Measurements from ENCODE around the gene DNAJB5.
"Not testable (repeated sequence)": the region's sequence is repeated elsewhere in the genome, so short reads cannot be mapped to it uniquely, and the experiment has no call there.

Gene DNAJB5

GRCh38 chr9:35001285-35001677 is 11.7 kb downstream of the DNAJB5 start:
- DNase-seq = no peak

DNA sequence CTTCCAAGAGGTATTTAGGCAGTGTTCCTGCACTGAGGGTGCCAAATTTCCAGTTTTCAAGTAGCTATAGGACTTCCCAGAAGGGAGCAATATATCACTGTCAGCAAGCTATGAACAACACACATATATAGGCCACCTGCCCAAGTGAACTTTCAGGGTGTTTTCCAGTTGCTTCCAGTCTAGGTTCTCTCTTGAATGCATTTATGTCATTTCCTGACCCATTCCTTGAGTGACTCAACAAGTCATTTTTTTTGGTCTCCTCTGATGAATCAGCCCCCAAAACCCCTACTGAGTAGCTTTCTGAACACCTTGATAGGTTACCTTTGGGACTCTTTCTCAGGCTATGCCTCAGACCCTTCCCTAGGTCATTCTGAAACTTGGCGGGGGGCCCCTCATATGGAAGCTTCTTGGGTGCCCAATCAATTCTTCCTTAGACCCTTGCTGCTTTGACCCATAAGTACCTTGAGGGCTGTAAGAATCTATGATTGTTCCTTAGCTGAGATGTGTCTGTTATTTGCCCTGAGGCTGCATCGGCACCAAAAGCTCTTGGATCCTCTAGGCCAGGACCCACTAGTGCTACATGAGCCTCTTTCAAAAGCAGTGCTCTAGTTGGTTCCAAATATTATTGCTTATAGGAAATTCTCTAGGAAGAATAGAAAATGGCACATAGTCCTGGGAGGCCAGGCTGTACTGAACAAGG is 12.4 kb downstream of the DNAJB5 start:
- no peak for DNase-seq

DNA sequence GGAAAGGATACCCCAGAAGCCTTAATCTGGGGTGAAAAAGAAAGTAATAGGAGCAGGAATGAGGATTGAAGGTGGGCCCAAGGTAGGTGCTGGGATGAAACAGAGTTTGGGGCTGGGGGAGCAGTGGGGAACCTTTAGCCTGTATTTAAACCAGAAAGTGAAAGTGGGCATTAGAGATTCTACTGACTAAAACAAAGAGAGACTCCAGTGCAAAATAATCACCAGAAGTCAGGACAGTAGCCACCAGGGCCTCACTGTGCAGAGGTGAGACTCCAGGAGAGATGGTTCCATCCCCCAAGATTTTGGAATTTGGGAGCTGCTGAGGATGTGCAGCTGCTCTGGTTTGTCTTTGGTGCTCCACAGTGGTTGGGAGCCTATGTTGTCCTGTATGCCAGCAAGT is 13.1 kb downstream of the DNAJB5 start:
- DNase-seq = no peak

GRCh38 chr9:35004299-35004698 is 14.8 kb downstream of the DNAJB5 start:
- not testable (repeated sequence) for DNase-seq

DNA sequence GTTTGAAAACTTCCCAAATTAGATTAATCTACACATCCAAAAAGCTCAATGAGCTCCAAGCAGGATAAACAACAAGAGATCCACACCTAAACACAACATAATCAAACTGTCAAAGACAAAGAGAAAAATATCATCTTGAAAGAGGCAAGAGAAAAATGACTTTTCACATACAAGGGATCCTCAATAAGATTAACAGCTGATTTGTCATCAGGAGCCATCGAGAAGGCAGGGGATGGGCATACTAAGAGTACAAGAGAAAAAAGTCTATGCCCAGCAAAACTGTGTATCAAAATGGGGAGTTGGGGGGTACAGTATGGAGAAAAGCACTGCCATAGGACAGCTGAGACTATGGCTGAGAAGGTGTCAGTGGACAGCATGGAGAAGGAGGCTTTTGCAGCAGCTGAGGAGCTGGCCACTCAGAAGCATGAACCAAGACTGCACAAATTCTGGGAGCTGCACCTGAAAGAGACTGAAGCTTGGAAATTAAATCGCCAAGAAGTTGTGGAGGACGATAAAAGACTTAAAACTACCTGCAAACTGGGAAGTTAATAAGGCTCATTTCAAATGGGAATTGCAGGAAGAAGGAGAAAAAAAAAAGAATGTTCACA is 20.9 kb downstream of the DNAJB5 start:
- no peak for DNase-seq

GRCh38 chr9:35014517-35014916 is 25.0 kb downstream of the DNAJB5 start:
- DNase-seq = no peak

DNA sequence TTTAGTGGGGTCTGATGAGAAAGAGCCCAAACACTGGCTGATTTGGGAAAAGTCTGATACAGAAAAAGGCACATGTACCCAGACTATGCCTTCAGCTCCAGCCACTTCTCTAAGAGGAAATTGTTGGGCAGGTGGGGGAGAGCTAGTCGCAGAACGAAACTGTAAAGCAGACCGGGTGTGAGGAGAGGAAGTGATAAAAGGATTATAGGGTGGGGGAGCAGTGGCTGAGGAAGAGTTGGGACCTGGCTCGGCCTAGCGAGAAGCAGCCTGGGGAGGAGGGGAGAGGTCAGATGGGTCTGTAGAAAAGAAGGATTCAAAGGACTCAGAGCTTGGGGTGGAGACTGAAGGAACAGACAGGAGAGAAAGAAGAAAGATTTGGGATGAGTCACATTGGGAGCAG is 33.9 kb downstream of the DNAJB5 start:
- DNase-seq = not testable (repeated sequence)

GRCh38 chr9:35026671-35027070 is 37.1 kb downstream of the DNAJB5 start:
- no peak for DNase-seq

DNA sequence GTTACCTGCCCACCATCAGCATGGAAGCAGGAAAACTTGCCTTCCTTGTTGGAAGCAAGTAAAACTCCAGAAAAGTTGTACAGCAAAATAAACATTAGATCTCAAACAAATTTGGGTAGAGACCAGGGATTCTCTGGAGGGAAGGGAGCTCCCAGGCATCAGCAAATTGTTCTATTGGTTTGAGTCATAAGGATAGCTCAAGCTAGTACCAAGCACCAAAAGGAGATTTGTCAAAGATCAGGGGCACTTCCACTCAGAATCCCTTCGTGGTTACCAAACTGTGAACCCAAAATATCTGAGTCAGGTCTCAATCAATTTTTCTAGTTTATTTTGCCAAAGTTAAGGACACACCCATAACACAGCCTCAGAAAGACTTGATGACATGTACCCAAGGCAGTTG is 37.8 kb downstream of the DNAJB5 start:
- DNase-seq = no peak

- DNase-seq = no peak
Observed at GRCh38 chr9:35027860-35028259, 38.3 kb downstream of the DNAJB5 start.

- DNase-seq = no peak
Observed at GRCh38 chr9:35028341-35028740, 38.8 kb downstream of the DNAJB5 start.

DNA sequence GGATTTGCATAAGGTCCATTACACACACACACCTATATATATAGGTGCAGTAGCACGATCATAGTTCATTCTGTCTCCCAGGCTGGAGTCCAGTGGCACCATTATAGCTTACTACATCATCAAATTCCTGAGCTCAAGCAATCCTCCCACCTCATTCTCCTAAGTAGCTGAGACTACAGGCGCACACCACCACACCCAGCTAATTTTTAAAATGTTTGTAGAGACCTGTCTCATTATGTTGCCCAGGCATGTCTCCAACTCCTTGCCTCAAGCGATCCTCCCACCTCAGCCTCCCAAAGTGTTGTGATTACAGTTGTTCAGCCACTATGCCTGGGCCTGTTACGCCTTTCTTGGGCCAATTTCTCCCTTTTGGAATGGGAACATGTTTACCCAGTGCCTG is 39.7 kb downstream of the DNAJB5 start:
- no peak for DNase-seq

GRCh38 chr9:35029852-35030251 is 40.3 kb downstream of the DNAJB5 start:
- DNase-seq = no peak

DNA sequence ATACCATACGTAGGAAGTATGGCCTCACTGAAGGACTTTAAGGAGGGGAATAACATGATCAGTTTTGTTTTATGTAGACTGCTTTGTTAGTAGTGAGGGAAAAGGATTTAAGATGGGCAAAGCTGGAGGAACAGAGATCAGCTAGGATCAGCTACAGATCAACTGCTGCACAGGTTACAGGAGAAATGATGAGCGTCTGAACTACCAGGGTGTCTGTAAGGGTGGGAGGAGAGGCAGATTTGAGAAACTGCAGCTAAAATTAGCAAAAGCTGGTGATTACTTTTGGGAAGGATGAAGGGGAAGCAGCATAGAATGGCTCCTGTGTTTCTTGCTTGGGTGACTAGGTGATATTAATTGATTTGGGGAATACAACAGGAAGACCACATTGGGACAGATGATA is 43.6 kb downstream of the DNAJB5 start:
- DNase-seq = no peak

GRCh38 chr9:35035851-35036701 is 46.5 kb downstream of the DNAJB5 start:
- DNase-seq = no peak

GRCh38 chr9:35042081-35042604 is 52.6 kb downstream of the DNAJB5 start:
- DNase-seq = no peak

GRCh38 chr9:35042891-35043545 is 53.5 kb downstream of the DNAJB5 start:
- DNase-seq = no peak

DNA sequence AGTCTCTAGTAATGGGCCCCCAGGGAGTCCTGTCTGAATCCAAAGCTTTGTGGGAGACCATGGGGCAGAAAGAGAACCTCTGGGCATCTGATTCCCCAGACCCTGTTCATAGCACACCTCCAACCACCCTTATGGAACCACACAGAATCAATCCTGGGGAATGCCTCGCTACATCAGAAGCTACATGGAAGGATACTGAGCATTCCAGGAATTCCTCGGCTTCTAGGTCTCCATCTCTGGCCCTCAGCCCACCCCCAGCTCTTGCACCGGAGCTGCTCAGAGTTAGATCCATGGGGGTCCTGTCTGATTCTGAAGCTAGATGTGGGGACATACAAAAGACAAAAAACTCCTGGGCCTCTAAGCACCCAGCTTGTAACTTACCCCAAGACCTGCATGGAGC is 54.5 kb downstream of the DNAJB5 start:
- DNase-seq = no peak

All from NCI-H446 treated with DMSO at 0.1 percent for 48 hours (cell line).